Testis (tissue), 3 donors: ENCODE results near the gene DIAPH3. TPM values are rescaled to one million over a fixed set of nuclear protein-coding genes. Genes with fewer than 3 reads are reported as not detected.

ENCODE experiments used
- DNase-seq: peaks from one replicate; pipeline ENCODE4 v3.0.0-alpha.2; 2019
- H3K27ac ChIP-seq, 2 donors: fragments of 200-600 bp; sonication (generic); one replicate each; pipeline ENCODE4 v1.5.1; 2019
- H3K27me3 ChIP-seq: fragments of 200-600 bp; sonication (generic); one replicate; pipeline ENCODE4 v1.5.1; 2019
- H3K36me3 ChIP-seq: fragments of 200-600 bp; sonication (generic); one replicate; pipeline ENCODE4 v1.5.1; 2017; ENCODE audit warnings: low read depth; ENCODE audit errors: missing control alignments
- H3K4me1 ChIP-seq: fragments of 200-600 bp; sonication (generic); one replicate; pipeline ENCODE4 v1.5.1; 2019
- H3K4me3 ChIP-seq, 2 donors: fragments of 200-600 bp; sonication (generic); one replicate each; pipeline ENCODE4 v1.5.1; 2017 to 2019
- H3K9me3 ChIP-seq: fragments of 200-600 bp; sonication (generic); one replicate; pipeline ENCODE4 v1.5.1; 2017
- CTCF ChIP-seq, 3 experiments: fragments of 450-650 bp in 2 of 3; fragments of 200-600 bp in 1 of 3; sonication (generic) in 1 of 3; IDR thresholded peaks; one replicate each; pipeline ENCODE4 v1.5.1; 2016 to 2019; ENCODE audit warnings: antibody characterized with exemption in 3 of 3, mild to moderate bottlenecking in 2 of 3, moderate library complexity in 1 of 3
- POLR2A ChIP-seq: fragments of 450-650 bp; IDR thresholded peaks from one replicate; pipeline ENCODE4 v1.6.1; 2017; ENCODE audit warnings: antibody characterized with exemption, mild to moderate bottlenecking, moderate library complexity
- WGBS, 2 donors: methylation state at CpG; one replicate each; pipeline ENCODE4 v1.1.5; 2018; 5-methylcytosine and 5-hydroxymethylcytosine counted together
- intact Hi-C: fragments of 100-400 bp; cut with DNase I; formaldehyde crosslinking; loops from one replicate; pipeline ENCODE4 v1.15.1; 2023; ENCODE audit warnings: low total_unique reads
- polyA plus RNA-seq: library from polyadenylated mRNA; stranded (reverse); fragments of 350-450 nt; fragmentation: Illumina TruSeq; extraction: RNeasy Lipid Tissue Mini Kit (QIAGEN cat#74804); gene quantifications from one replicate; pipeline ENCODE4 v1.2.3, GENCODE V29; 2014; ENCODE audit warnings: low read depth, low replicate concordance; ENCODE audit not compliant: insufficient read depth
- total RNA-seq, 2 donors: library from RNA; depleted of rRNA; stranded (reverse); fragments of >200 nt; gene quantifications; one replicate each; pipeline ENCODE4 v1.2.3, GENCODE V29; 2016

DIAPH3 gene
- total and polyA plus RNA-seq, 3 donors from 2014 or later = 12.5 to 30.3 (median 18.7) TPM

GRCh38 chr13:60175571-60175970 is 11.8 kb upstream of the DIAPH3 start:
- Histone ChIP-seq H3K9me3 (no peaks in the 10 kb centered on the region), H3K27ac (no peak overlapping the region), H3K36me3 (no peaks in the 10 kb centered on the region), H3K4me1 (no peaks in the 10 kb centered on the region), H3K27me3 (no peaks in the 10 kb centered on the region), H3K4me3 (no peak overlapping the region)
- no peak for DNase-seq
- intact Hi-C loops = no loop called here
- WGBS, 2 donors = 93 to 94% methylated on average over 5 of the region's 5 CpGs
- TF ChIP-seq CTCF (IDR thresholded peaks at IDR 0.05) = no peak
- no peak for TF ChIP-seq POLR2A

- Histone ChIP-seq H3K36me3 (no peaks in the 10 kb centered on the region), H3K27me3 (no peaks in the 10 kb centered on the region), H3K9me3 (no peaks in the 10 kb centered on the region), H3K4me3 (no peak overlapping the region), H3K4me1 (no peaks in the 10 kb centered on the region), H3K27ac (no peak overlapping the region)
- no peak for DNase-seq
- 75 to 84% methylated on average over 5 of the region's 5 CpGs for WGBS, 2 donors
- TF ChIP-seq CTCF (IDR thresholded peaks at IDR 0.05) (no peak), POLR2A (no peak)
- intact Hi-C loops = no loop called here
Observed at GRCh38 chr13:60174113-60174512, 10.4 kb upstream of the DIAPH3 start.

DNA sequence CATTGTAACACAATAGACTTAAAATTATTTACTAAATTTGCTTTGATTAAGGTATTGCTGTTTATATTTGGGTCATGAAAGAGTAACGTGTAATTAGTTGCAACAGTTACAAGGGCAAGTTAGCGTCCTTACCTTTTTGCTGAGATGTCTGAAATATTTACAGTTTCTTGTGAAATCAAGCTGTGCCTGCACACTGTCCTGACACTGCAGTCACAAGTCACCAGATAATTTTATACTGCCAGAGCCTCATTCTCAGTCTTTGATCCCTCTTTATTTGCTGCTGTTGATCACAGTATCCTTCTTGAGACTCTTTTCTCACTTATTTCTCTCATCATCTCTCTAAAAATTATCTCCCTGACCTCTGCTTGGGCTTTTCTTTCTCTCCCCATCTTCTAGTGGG is 8.4 kb upstream of the DIAPH3 start:
- Histone ChIP-seq H3K27me3 (no peaks in the 10 kb centered on the region), H3K4me1 (no peaks in the 10 kb centered on the region), H3K4me3 (no peak overlapping the region), H3K36me3 (no peaks in the 10 kb centered on the region), H3K9me3 (no peaks in the 10 kb centered on the region), H3K27ac (no peak overlapping the region)
- WGBS, 2 donors = 72 to 77% methylated on average over 2 of the region's 2 CpGs
- no peak for TF ChIP-seq CTCF (IDR thresholded peaks at IDR 0.05)
- TF ChIP-seq POLR2A = no peak
- DNase-seq = no peak
- intact Hi-C loops = no loop called here

- no peaks in the 10 kb centered on the region for H3K4me1 ChIP-seq
- no peak overlapping the region for H3K27ac ChIP-seq
- H3K4me3 ChIP-seq = no peak overlapping the region
- H3K9me3 ChIP-seq = no peaks in the 10 kb centered on the region
- H3K27me3 ChIP-seq = no peaks in the 10 kb centered on the region
- intact Hi-C loops = no loop called here
- H3K36me3 ChIP-seq = no peaks in the 10 kb centered on the region
- WGBS, 2 donors = 75 to 87% methylated on average over 3 of the region's 3 CpGs
- DNase-seq = no peak
- TF ChIP-seq POLR2A (no peak), CTCF (IDR thresholded peaks at IDR 0.05) (no peak)
Observed at GRCh38 chr13:60170414-60170813, 6.7 kb upstream of the DIAPH3 start.

- intact Hi-C loops = no loop called here
- TF ChIP-seq POLR2A = no peak
- no peak for TF ChIP-seq CTCF (IDR thresholded peaks at IDR 0.05)
- Histone ChIP-seq H3K9me3 (no peaks in the 10 kb centered on the region), H3K27ac (no peak overlapping the region), H3K27me3 (no peaks in the 10 kb centered on the region), H3K36me3 (no peaks in the 10 kb centered on the region), H3K4me1 (peaks cover 8% of the 10 kb centered on the region), H3K4me3 (no peak overlapping the region)
- DNase-seq = no peak
- 81 to 90% methylated on average over 3 of the region's 3 CpGs for WGBS, 2 donors
Observed at GRCh38 chr13:60169239-60170031, 5.7 kb upstream of the DIAPH3 start.
